IPS-NIHi11 (cell line): ENCODE measurements around the gene PICK1.
A peak's percentile ranks its signal among the peaks of the same experiment; 100 is the strongest.

Source experiments
- DNase-seq: peaks from one replicate; pipeline ENCODE4 v3.0.0; 2012; ENCODE audit warnings: mixed read lengths, low spot score

Gene PICK1

DNA sequence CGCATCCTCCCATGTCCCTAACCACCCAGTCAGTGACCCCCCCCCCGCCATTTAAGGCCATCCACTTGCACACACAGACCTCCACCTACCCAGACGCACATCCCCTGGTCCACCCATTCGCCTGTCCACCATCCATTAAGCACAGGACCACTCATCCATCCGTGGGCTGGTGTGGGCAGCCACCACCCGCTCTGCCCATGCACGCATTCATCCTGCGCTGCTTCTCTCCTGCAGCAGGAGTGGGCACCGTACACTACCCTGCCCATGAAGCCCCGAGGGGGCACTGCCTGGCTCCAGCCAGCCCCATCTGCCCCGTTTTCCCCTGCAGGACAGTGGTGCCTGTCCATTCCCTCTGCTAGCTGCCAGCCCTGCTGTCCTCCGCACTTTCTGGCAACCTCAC is 30.7 kb downstream of the PICK1 start:
- no peak for DNase-seq

- DNase-seq: peak; percentile 74
Measured at GRCh38 chr22:38088629-38089473, 31.6 kb downstream of the PICK1 start.

GRCh38 chr22:38089474-38089851 is 32.3 kb downstream of the PICK1 start:
- DNase-seq: no peak

GRCh38 chr22:38097058-38097457 is 39.9 kb downstream of the PICK1 start:
- no peak for DNase-seq

DNA sequence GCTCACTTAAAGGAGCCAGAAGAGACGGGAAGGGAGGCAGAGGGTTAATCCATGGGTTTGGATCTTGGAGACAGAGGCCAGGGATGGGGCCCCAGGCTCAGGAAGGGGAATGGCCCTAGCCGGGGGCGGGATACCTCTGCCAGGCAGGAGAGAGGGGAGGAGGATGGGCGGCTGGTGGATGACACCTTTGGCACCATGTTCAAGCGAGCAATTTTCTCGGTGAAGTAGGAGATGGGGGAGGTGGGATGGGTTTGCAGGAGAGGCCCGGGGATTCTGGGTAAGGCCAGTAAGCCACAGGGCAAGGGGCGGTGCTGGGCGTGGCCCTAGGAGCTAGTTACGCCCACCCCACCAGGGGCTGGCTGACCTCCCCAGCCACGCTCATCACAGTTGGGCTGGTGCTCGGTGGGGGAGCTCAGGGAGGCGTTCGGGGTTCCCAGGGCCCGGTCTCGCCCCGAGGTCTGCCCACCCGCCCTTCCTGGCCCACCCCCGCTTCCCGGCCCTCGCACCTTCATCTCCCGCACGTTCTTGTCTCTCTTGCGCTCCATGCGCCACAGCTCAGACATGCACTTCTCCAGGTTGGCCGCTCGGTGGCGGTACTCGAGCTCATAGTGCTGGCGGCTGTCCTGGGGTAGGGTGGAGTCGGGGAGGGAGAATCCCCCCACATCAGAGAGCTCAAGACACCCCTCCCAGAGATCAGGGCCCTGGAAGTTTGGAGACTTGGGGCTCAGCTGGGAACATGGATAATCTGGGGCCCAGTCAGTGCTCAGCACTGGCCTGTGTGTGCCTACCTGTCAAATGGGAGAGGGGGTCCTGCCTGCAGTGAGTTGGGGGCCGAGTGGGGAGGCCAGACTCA is 40.6 kb downstream of the PICK1 start:
- DNase-seq: peak; percentile 91

GRCh38 chr22:38098410-38099249 is 41.4 kb downstream of the PICK1 start:
- no peak for DNase-seq

DNA sequence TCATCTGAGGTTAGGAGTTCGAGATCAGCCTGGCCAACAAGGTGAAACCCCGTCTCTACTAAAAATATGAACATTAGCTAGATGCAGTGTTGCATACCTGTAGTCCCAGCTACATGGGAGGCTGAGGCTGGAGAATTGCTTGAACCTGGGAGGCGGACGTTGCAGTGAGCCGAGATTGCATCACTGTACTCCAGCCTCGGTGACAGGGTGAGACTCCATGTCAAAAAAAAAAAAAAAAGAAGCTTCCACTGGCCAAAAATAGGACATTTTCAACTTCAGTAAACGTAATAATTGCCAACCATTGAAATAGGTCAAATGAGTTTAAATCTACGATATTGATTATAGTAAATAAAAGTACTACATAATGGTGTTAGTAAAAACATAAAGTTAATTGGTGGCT is 46.4 kb downstream of the PICK1 start:
- no peak for DNase-seq

- peak; percentile 67 for DNase-seq
Measured at GRCh38 chr22:38104084-38104483, 46.9 kb downstream of the PICK1 start.

GRCh38 chr22:38106814-38107578 is 49.8 kb downstream of the PICK1 start:
- no peak for DNase-seq

GRCh38 chr22:38107692-38108515 is 50.7 kb downstream of the PICK1 start:
- no peak for DNase-seq

GRCh38 chr22:38108561-38109319 is 51.5 kb downstream of the PICK1 start:
- peak; percentile 10 for DNase-seq

DNA sequence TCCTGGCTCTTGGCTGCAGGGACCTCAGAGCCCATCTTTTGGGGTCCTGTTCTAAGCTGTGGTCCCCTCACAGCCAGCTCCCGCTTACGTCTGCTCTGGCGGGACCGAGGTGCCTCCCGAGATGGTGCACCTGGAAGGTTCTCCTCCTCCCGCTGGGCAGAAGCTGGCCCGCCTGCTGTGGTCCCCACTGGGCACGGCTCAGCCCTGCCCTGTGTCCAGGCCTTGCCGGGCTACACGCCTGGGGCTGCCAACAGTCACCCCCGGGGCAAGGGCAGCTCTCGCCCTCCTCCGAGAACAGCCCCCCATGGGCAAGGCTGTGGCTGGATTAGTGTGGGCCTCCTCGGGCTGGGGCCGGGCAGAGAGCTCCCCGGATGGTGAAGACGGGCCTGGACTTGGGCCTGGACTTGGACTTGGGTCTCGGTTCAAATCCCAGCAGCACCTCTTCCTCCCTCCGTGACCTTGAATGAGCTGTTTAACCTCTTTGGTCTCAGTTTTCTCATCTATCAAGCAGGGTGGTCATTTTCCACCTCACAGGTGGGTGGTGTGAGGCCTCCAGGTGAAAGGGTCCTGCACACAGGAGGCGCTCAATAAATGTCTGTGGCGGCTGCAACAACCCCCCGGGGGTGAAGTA is 52.3 kb downstream of the PICK1 start:
- DNase-seq: peak; percentile 26

- no peak for DNase-seq
Measured at GRCh38 chr22:38110008-38110862, 53.0 kb downstream of the PICK1 start, which contains the start of gene BAIAP2L2. Gene BAIAP2L2, minus strand, starts transcription at chr22:38110684. Its CDS starts 159 bp downstream, at chr22:38110525.

DNA sequence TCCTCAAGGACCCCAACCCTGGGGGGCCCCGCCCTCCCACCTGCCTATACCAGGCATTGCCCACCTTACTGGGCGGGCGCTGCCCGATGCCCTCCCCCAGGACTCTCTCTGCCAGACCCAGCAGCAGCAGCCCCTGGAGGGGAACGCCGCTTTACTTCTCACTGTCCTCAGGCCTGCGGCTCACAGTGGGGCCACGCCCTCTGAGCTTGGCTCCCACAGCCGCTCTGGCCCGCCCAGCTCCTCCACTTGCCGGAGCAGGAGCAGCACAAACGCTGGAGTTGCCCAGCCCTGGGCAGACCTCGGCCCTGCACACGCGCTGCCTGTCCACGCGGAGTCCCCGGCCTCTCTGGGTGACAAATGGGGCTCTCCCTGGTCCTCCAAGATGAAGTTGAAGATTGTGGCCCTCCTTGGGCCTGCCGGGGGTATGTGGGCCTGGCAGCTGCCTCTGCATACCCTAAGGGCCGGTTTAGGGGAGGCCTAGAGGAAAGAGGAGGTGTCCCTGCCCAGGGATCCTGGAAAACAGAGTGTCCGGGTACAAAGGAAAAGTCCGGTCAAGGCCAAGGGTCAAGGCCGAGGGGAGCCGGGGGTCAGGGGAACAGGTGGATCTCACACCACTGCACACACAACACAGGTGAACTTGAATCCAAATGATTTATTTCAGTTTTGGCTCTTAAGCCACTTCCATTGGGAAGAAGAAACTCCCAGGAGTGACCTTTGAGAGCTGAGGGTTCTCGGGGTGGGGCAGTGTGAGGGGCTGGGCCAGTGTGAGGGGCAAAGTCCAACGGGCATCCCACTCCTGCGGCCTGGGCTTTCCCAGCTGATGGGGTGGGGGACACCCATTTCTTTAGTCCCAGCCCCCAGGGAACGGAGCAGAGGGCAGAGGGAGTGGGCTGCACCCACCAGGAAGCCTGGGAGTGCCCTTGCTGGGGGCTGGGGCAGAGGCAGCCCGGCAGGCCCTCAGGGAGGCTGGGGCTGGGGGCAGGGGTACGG is 54.0 kb downstream of the PICK1 start:
- DNase-seq: peak; percentile 70

DNA sequence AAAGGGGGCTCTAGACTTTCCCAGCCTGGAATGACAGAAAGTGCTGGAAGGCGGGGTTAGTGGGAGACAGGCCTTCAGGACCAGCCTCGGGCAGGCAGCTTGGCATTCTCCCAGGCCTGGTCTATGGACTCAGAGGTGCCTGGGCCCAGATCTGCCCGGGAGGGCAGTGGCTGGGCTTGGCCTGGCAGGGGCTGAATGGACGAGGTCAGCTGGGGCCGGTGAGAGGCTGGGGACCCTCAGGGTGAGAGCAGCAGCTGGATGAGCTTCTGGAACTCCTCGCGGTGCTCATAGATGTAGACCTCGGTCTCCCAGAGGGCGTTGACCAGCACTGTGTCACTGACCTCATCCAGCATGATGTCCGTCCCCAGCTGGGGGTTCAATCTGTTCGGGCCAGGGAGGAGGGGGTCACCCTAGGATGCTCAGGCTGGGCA is 54.7 kb downstream of the PICK1 start:
- no peak for DNase-seq

- DNase-seq: no peak
Measured at GRCh38 chr22:38112381-38112780, 55.2 kb downstream of the PICK1 start.
